HCT116 (cell line): ENCODE data around the gene SLC25A4. TPM values are rescaled to one million over a fixed set of nuclear protein-coding genes. Genes with fewer than 3 reads are reported as not detected.
A peak's percentile ranks its signal among the peaks of the same experiment; 100 is the strongest.

ENCODE experiments used
- ATAC-seq: fragments of 200-7000 bp; cut with Tn5 transposase; 2 replicates; pipeline ENCODE4 v1.9.1; 2020; ENCODE audit warnings: mild to moderate bottlenecking, moderate library complexity
- BruUV-seq: library from RNA; stranded (reverse); fragments of 400-500 nt; replicated peaks from 2 replicates; lab custom pipeline; 2021; lab: Mats Ljungman, UMichigan
- CTCF ChIA-PET: fragments of 300-600 bp; sonication (Branson Sonifier 250); formaldehyde crosslinking; loops from one replicate; lab custom pipeline; 2021; ENCODE audit warnings: antibody characterized with exemption; lab: Charles Lee
- POLR2A ChIA-PET: fragments of 300-600, 350-600 bp; sonication (Branson Sonifier 250); formaldehyde crosslinking; loops from one replicate; lab custom pipeline; 2021; ENCODE audit warnings: antibody characterized with exemption; lab: Charles Lee
- RAD21 ChIA-PET, 2 experiments: fragments of 300-600 bp; sonication (Branson Sonifier 250); formaldehyde crosslinking; loops; one replicate each; lab custom pipeline; 2023; ENCODE audit warnings: low total read pairs in 2 of 2; ENCODE audit not compliant: uncharacterized antibody in 2 of 2, unreplicated experiment in 2 of 2, low non-redundant PET in 1 of 2; lab: Charles Lee
- DNase-seq: peaks from one replicate; pipeline ENCODE4 v3.0.0-alpha.2; 2010; ENCODE audit warnings: low read depth, low spot score
- H2AFZ ChIP-seq: fragments of 200-600 bp; shearing (Covaris generic), sonication (generic); 2 replicates; pipeline ENCODE4 v1.6.1; 2017; ENCODE audit warnings: low read depth, mixed run types, mixed read lengths, antibody characterized with exemption, low read length; ENCODE audit not compliant: poor library complexity, severe bottlenecking
- H3K27ac ChIP-seq: 2 replicates; pipeline ENCODE4 v1.5.1; 2012; ENCODE audit warnings: low read depth, low read length
- H3K27me3 ChIP-seq: fragments of 200-600 bp; sonication (generic); 2 replicates; pipeline ENCODE4 v1.6.1; 2016; ENCODE audit warnings: mixed run types, low read length, mixed read lengths; ENCODE audit not compliant: insufficient read depth
- H3K36me3 ChIP-seq, 2 experiments: fragments of 200-500 bp in 1 of 2; fragments of 200-600 bp in 1 of 2; sonication (Bioruptor generic) in 1 of 2; sonication (generic) in 1 of 2; 2 replicates each; pipeline versions ENCODE4 v1.5.1 to v1.6.1; 2014 to 2016; ENCODE audit warnings: low read length in 2 of 2, inconsistent platforms in 1 of 2, mixed read lengths in 1 of 2, mixed run types in 1 of 2; ENCODE audit not compliant: insufficient read depth in 2 of 2, control insufficient read depth in 1 of 2
- H3K4me1 ChIP-seq, 2 experiments: fragments of 200-600 bp in 1 of 2; sonication (generic) in 1 of 2; 2 replicates each; pipeline versions ENCODE4 v1.5.1 to v1.6.1; 2012 to 2017; ENCODE audit warnings: low read length in 2 of 2, inconsistent platforms in 1 of 2, mild to moderate bottlenecking in 1 of 2, mixed read lengths in 1 of 2, mixed run types in 1 of 2, moderate library complexity in 1 of 2; ENCODE audit not compliant: insufficient read depth in 2 of 2, control insufficient read depth in 1 of 2
- H3K4me2 ChIP-seq: fragments of 200-600 bp; sonication (generic); 2 replicates; pipeline ENCODE4 v1.6.1; 2017; ENCODE audit warnings: mixed run types, low read length, mixed read lengths
- H3K4me3 ChIP-seq, 2 experiments: fragments of 200-600 bp in 1 of 2; sonication (generic) in 1 of 2; replicated peaks in 1 of 2; 2 replicates each; pipeline ENCODE4 v1.5.1; 2011 to 2016; ENCODE audit warnings: low read length in 2 of 2, control low read depth in 1 of 2, low read depth in 1 of 2, mild to moderate bottlenecking in 1 of 2, mixed read lengths in 1 of 2, mixed run types in 1 of 2
- H3K79me2 ChIP-seq: fragments of 200-600 bp; sonication (generic); 2 replicates; pipeline ENCODE4 v1.6.1; 2017; ENCODE audit warnings: mild to moderate bottlenecking, mixed run types, low read length, moderate library complexity, mixed read lengths; ENCODE audit not compliant: insufficient read depth
- H3K9ac ChIP-seq: fragments of 200-600 bp; sonication (generic); 2 replicates; pipeline ENCODE4 v1.6.1; 2016; ENCODE audit warnings: low read length, mixed read lengths
- H3K9me2 ChIP-seq: fragments of 200-600 bp; sonication (generic), shearing (Covaris generic); 2 replicates; pipeline ENCODE4 v1.6.1; 2017; ENCODE audit warnings: mixed run types, mild to moderate bottlenecking, moderate library complexity; ENCODE audit not compliant: insufficient read depth
- H3K9me3 ChIP-seq, 2 experiments: fragments of 200-500 bp in 1 of 2; fragments of 200-600 bp in 1 of 2; sonication (Bioruptor generic) in 1 of 2; sonication (generic) in 1 of 2; 2 replicates each; pipeline ENCODE4 v1.6.1; 2014 to 2017; ENCODE audit warnings: low read length in 2 of 2, mixed read lengths in 2 of 2, inconsistent platforms in 1 of 2, low read depth in 1 of 2, mild to moderate bottlenecking in 1 of 2, mixed run types in 1 of 2, moderate library complexity in 1 of 2; ENCODE audit not compliant: control insufficient read depth in 1 of 2, insufficient read depth in 1 of 2
- H4K20me1 ChIP-seq: fragments of 200-600 bp; sonication (generic), shearing (Covaris generic); 2 replicates; pipeline ENCODE4 v1.6.1; 2017; ENCODE audit warnings: mixed run types, mild to moderate bottlenecking, moderate library complexity; ENCODE audit not compliant: insufficient read depth
- ATF3 ChIP-seq: IDR thresholded peaks from 2 replicates; pipeline ENCODE4 v1.6.1; 2012
- CBX3 ChIP-seq: IDR thresholded peaks from 2 replicates; pipeline ENCODE4 v1.6.1; 2012; ENCODE audit warnings: low read depth
- EGR1 ChIP-seq: IDR thresholded peaks from 2 replicates; pipeline ENCODE4 v1.6.1; 2012; ENCODE audit warnings: low read depth
- ELF1 ChIP-seq: IDR thresholded peaks from 2 replicates; pipeline ENCODE4 v1.6.1; 2012; ENCODE audit warnings: low read depth, borderline replicate concordance
- EZH2 ChIP-seq: fragments of 200-600 bp; sonication (generic); IDR thresholded peaks from 2 replicates; pipeline ENCODE4 v1.6.1; 2017; ENCODE audit warnings: antibody characterized with exemption, mixed run types
- EZH2phosphoT487 ChIP-seq: fragments of 200-600 bp; IDR thresholded peaks from 2 replicates; pipeline ENCODE4 v1.6.1; 2018; ENCODE audit warnings: antibody characterized with exemption, borderline replicate concordance
- FOSL1 ChIP-seq: IDR thresholded peaks from 2 replicates; pipeline ENCODE4 v1.6.1; 2012; ENCODE audit warnings: low read depth
- JUND ChIP-seq: IDR thresholded peaks from 2 replicates; pipeline ENCODE4 v1.6.1; 2012
- MAX ChIP-seq: IDR thresholded peaks from 2 replicates; pipeline ENCODE4 v1.6.1; 2012
- POLR2A ChIP-seq: IDR thresholded peaks from 2 replicates; pipeline ENCODE4 v1.7.0; 2011; ENCODE audit warnings: borderline replicate concordance; ENCODE audit not compliant: insufficient read depth, insufficient read length; ENCODE audit errors: extremely low read depth
- POLR2AphosphoS5 ChIP-seq: IDR thresholded peaks from 2 replicates; pipeline ENCODE4 v1.6.1; 2011; ENCODE audit warnings: mild to moderate bottlenecking, low read depth, low read length, moderate library complexity
- RAD21 ChIP-seq: IDR thresholded peaks from 2 replicates; pipeline ENCODE4 v1.6.1; 2012; ENCODE audit warnings: low read depth, mild to moderate bottlenecking
- REST ChIP-seq: IDR thresholded peaks from 2 replicates; pipeline ENCODE4 v1.6.1; 2012; ENCODE audit warnings: low read depth
- SP1 ChIP-seq: IDR thresholded peaks from 2 replicates; pipeline ENCODE4 v1.6.1; 2012; ENCODE audit warnings: low read depth
- SRF ChIP-seq: IDR thresholded peaks from 2 replicates; pipeline ENCODE4 v1.6.1; 2012; ENCODE audit warnings: low read depth
- TCF7L2 ChIP-seq: IDR thresholded peaks from 2 replicates; pipeline ENCODE4 v1.7.0; 2011; ENCODE audit warnings: borderline replicate concordance, inconsistent platforms; ENCODE audit not compliant: insufficient read depth, insufficient read length; ENCODE audit errors: extremely low read depth
- YY1 ChIP-seq: IDR thresholded peaks from 2 replicates; pipeline ENCODE4 v1.6.1; 2011; ENCODE audit warnings: low read length, low read depth, moderate library complexity, mild to moderate bottlenecking; ENCODE audit not compliant: insufficient replicate concordance; ENCODE audit errors: extremely low read depth
- ZFX ChIP-seq: fragments of 450-650 bp; IDR thresholded peaks from 2 replicates; pipeline ENCODE4 v1.6.1; 2017
- intact Hi-C: fragments of 100-400 bp; cut with micrococcal nuclease; formaldehyde crosslinking; loops from 2 replicates; pipeline ENCODE4 v1.10.0; 2022
- total RNA-seq: library from RNA; stranded (reverse); gene quantifications from one replicate; pipeline ENCODE4 v1.2.1, GENCODE V29; 2021; ENCODE audit not compliant: unreplicated experiment

Gene SLC25A4
- total RNA-seq, 1 experiment from 2014 or later, result 27.9 TPM

- Histone ChIP-seq H3K27ac (no peak overlapping the region), H3K4me1 (peaks cover 16 to 35% of the 10 kb centered on the region in 2 experiments), H2AFZ (peak overlapping the region; percentile 66), H3K9ac (no peak overlapping the region), H3K36me3 (no peaks in the 10 kb centered on the region), H3K9me2 (no peaks in the 10 kb centered on the region), H3K4me3 (no peak overlapping the region), H3K27me3 (no peaks in the 10 kb centered on the region), H4K20me1 (no peaks in the 10 kb centered on the region), H3K9me3 (no peaks in the 10 kb centered on the region), H3K79me2 (no peaks in the 10 kb centered on the region), H3K4me2 (no peak overlapping the region)
- CTCF ChIA-PET, result no interaction called here
- RAD21 ChIA-PET, result no interaction called here
- intact Hi-C loops, result loop anchor here (10.0 kb wide), 1 partner anchor 187 kb away; no protein-coding TSS in a partner anchor
- POLR2A ChIA-PET, result no interaction called here
- no TSS peak for BruUV-seq
- ATAC-seq (no peak), DNase-seq (no peak)
- TF ChIP-seq ATF3, result no peak
- TF ChIP-seq EGR1, result no peak
- TF ChIP-seq POLR2AphosphoS5, result no peak
- no peak for TF ChIP-seq ELF1
- TF ChIP-seq TCF7L2, result no peak
- no peak for TF ChIP-seq POLR2A
- TF ChIP-seq CBX3, result no peak
- TF ChIP-seq SRF, result no peak
- no peak for TF ChIP-seq EZH2
- no peak for TF ChIP-seq FOSL1
- TF ChIP-seq EZH2phosphoT487, result no peak
- no peak for TF ChIP-seq SP1
- TF ChIP-seq MAX, result no peak
- no peak for TF ChIP-seq YY1
- TF ChIP-seq JUND, result no peak
- TF ChIP-seq ZFX, result no peak
- no peak for TF ChIP-seq RAD21
- TF ChIP-seq REST, result no peak
Observed at GRCh38 chr4:185117300-185117934, 25.6 kb upstream of the SLC25A4 start.
